ENCODE measurements around the gene ESRRA.

GRCh38 chr11:64275031-64275800 lies 30.1 kb upstream of the ESRRA start:
- no peak for TF ChIP-seq POLR2A (IDR thresholded peaks at IDR 0.05)
- TF ChIP-seq, protein P1, sequence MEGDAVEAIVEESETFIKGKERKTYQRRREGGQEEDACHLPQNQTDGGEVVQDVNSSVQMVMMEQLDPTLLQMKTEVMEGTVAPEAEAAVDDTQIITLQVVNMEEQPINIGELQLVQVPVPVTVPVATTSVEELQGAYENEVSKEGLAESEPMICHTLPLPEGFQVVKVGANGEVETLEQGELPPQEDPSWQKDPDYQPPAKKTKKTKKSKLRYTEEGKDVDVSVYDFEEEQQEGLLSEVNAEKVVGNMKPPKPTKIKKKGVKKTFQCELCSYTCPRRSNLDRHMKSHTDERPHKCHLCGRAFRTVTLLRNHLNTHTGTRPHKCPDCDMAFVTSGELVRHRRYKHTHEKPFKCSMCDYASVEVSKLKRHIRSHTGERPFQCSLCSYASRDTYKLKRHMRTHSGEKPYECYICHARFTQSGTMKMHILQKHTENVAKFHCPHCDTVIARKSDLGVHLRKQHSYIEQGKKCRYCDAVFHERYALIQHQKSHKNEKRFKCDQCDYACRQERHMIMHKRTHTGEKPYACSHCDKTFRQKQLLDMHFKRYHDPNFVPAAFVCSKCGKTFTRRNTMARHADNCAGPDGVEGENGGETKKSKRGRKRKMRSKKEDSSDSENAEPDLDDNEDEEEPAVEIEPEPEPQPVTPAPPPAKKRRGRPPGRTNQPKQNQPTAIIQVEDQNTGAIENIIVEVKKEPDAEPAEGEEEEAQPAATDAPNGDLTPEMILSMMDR (IDR thresholded peaks at IDR 0.05) = no peak

Measured in Peyer's patch (tissue), 4 donors.